HG02970 (cell line): ENCODE measurements around the gene TRIM59.

Source experiments
- ATAC-seq: cut with Tn5 transposase; IDR thresholded peaks from one replicate; pipeline ENCODE4 v1.9.1; 2021; ENCODE audit warnings: mild to moderate bottlenecking, moderate library complexity, moderate number of reproducible peaks; ENCODE audit not compliant: unreplicated experiment, low FRiP score

Gene TRIM59, protein sequence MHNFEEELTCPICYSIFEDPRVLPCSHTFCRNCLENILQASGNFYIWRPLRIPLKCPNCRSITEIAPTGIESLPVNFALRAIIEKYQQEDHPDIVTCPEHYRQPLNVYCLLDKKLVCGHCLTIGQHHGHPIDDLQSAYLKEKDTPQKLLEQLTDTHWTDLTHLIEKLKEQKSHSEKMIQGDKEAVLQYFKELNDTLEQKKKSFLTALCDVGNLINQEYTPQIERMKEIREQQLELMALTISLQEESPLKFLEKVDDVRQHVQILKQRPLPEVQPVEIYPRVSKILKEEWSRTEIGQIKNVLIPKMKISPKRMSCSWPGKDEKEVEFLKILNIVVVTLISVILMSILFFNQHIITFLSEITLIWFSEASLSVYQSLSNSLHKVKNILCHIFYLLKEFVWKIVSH

DNA sequence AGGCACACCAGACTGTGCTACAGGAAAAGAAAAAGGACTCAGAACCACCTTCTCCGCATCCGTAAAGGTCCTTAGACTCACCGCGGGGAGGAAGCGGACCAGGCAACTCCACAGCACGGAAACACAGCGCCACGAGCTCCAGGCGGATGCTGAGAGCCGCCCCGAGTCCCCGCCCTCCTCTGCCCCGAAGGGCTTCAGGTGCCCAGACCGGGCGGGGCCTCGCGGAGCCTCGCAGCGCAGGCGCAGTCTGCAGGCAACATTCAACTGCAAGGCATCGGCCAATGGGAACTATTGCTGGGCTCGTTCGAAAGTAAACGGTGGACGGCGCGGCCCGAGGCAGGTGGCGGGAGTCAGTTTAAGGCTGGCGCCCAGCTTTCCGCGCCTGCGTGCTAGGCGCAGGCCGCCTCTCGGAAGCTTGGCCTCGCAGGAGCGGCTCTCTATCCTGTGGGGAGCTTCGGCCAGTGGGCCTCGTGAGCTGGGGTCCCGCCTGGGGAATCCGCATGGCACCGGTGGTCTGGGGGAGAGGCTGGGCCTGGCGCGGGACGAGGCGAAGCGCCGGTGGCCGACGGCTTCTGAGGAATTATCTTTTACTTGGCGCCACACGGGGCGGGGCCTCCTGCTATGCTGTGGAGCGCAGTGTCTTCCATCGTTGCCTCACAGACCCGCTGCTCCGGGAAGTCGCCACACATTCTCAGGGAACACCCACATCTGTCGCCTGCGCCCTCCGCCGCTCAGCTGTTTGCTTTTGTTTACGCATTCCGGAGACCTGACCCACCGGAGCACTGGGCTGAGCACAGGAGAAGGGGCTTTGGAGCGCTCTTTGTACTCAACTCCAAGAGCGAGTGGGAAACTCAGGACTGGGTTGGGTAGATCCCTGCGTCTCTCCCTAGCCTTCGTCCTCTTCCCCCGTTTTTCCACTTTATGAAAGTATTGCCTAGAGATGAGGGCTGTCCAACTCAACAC, at the start of gene TRIM59:
Gene TRIM59 (minus strand): TSS at position 151 of the 963 bp plus-strand sequence. CDS start 10,603 bp downstream, outside the sequence.
- ATAC-seq = peak; percentile 94

DNA sequence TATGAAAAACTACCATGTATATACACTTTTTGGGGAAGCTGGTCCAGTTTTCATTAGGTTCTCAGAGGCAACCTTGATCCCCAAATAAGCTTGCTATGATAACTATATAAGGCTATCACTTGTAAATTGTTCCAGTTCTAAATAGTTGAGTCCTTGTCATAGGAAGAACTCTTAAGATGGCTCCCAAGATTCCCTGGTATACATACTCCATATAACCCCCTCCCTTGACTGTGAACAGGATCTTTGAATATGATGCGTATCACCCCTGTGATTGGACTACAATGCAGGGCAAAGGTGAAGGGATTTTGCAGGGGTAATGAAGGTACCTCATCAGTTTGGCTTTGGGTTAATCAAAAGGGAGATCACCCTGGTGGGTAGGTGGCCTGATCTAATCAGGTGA, 48.6 kb upstream of the TRIM59 start:
- no peak for ATAC-seq

DNA sequence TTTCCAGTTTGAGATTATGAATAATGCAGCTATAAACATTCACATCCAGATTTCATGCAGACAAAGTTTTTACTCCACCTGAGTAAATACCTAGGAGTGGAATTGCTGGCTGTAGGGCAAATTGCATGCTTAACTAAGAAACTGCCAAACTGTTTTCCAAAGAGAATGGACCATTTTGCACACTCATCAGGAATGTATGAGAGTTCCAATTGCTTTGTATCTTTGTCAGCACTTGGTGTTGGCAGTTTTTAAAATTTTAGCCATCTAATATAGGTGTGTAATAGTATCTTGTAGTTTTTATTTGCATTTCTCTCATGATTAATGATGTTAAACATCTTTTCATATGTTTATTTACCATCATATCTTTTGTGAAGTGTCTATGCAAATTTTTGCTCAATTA, 40.6 kb upstream of the TRIM59 start:
- ATAC-seq = no peak

DNA sequence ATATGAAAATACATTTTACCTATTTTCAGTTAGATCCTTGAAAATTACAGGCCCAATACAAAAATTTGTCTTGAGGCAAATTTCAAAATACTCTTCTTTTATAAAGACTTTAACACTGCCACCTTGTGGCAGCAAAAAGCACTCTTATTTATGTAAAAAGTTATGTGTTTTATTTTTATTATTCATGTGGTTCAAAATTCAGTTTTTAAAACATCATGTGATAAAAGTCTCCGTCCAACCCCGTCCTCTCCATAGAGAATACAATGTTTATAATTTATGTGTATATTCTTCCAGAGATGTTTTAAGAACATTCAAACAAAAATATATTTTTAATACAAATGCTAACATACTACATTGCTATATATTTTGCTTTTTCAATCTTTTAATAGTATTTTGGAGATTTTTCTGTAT, 36.9 kb upstream of the TRIM59 start:
- no peak for ATAC-seq

DNA sequence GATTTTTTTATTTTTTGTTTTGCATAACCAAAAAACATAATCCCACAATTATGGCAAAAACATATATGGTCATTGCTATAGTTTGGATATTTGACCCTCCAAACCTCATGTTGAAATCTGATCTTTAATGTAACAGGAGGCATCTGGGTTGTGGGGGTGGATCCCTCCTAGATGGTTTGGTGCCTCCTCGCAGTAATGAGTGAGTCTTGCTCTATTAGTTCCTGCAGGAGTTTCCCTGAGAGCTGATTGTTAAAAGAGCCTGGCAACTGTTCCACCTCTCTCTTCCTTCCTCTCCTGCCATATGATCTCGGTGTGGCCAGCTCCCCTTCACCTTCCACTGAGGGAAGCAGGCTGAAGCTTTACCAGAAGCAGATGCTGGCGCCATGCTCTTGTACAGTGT, 33.2 kb upstream of the TRIM59 start:
- no peak for ATAC-seq

DNA sequence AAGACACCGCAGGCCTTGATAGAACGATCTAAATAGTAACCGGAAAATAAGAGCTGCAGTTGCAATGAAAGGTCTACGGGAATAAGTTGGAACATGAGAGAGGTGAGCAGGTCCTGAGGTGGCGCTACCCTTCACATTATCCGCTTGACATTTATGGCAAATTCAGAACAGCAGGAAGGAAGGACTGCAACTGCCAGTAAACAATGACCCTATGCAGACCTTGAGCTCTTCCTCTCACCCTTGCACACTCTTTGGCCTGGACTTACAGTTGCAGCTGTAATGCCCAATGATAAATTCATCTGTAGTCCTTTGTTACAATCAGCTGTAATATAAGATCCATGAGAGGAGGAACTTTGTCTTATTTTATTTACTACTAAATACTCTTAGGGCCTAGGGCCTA, 32.3 kb upstream of the TRIM59 start:
- ATAC-seq = no peak

DNA sequence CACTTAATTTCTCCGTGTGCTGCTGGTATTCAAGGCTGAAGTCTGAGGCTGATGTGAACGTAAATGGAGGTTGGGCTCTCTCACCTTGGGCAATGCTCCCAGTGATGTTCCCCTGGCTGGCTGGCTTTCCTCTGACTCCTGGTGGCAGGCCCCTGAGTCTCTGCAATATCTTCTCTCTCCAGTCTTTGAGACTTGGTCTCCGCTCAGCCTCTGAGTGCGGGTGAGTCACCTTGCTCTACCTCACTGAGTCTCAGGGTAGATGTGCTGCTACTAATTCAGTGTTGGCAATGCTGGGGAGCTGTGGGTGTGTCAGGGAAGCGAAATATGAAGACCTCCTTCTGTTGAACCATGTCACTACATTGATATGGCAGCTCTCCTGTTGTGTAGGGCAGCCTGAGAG, 31.3 kb upstream of the TRIM59 start:
- no peak for ATAC-seq

DNA sequence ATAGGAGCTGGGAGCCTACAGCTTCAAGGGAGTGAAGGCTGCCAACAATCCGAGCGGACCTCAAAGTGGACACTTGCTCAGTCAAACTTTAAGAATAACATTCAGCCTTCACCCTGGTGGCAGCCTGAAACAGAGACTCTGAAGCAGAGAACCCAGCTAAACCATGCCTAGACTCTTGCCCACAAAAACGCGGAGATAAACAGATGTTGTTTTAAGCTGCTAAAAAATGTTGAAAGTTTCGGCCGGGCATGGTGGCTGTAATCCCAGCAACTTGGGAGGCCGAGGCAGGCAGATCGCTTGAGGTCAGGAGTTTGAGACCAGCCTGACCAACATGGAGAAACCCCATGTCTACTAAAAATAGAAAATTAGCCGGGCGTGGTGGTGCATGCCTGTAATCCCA, 29.8 kb upstream of the TRIM59 start:
- ATAC-seq = no peak

DNA sequence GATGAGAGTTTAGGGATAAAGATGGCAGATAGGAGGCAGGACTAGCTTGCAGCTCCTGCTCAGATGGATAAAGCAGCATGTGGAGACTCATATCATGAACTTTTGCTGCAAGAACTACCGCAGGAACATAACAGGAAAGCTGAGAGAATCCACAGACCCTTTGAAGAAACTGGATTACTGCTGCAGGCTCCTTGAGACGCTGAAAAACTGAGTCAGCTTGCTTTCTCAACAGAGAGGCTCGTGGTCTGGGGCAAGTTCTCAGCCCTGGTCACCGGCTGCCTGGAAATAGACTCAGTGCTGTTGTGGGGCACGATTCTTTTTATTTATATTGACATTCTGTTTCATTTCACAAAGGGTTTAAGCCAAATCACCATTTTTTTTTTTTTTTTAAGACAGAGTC, 28.8 kb upstream of the TRIM59 start:
- ATAC-seq = no peak

DNA sequence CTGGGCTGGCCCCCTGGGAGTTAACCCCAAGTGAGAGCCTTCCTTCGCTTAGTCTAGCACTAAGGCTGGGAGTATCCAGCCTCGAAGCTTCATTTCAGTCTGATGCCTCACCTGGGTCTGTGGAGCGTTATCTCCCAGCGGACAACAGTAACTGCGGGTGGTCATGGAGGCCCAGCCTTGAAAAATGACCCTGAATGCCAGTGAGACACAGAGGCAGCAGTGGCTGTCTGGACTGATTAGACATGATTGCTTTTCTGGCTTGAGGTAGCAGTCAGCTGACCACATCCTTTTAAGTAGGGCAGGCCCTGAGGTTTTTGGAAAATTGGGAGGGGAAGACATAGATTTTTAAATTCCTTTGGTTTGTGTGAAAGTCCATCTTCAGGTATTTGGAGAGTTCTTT, 28.2 kb upstream of the TRIM59 start:
- no peak for ATAC-seq

DNA sequence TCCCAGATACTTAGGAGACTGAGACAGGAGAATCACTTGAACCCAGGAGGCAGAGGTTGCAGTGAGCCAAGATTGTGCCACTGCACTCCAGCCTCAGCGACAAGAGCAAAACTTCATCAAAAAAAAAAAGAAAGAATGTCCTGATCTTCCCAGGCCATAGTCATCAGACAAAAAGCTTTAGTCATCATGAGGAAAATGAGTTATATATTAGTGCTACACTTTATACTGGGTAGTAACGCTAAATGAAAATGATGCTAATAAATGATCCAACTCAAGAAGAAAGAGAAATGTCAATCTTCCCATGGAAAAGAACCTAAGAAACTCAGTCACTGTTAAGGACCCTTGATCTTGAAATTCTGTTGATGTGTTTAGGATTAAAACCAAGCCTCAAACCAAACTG, 26.3 kb upstream of the TRIM59 start:
- no peak for ATAC-seq

DNA sequence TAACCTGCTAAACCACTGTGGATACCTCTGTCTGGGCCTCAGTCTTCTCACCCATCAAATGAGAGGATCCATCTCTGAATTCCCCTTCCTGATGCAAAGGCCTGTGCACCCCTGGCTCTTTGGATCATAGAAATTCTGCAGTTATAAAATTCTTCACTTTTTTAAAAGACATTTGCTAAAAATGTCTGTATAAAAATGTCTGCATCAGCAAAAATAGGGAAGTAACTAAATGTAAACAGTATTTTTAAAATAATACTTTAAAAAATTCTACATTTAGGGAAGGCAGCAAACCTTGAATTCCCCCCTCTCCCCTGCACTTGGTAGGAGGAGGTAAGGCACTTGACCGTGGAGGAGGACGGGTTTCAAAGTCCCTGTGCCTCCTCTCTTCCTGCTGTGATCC, 25.6 kb upstream of the TRIM59 start:
- ATAC-seq = no peak

DNA sequence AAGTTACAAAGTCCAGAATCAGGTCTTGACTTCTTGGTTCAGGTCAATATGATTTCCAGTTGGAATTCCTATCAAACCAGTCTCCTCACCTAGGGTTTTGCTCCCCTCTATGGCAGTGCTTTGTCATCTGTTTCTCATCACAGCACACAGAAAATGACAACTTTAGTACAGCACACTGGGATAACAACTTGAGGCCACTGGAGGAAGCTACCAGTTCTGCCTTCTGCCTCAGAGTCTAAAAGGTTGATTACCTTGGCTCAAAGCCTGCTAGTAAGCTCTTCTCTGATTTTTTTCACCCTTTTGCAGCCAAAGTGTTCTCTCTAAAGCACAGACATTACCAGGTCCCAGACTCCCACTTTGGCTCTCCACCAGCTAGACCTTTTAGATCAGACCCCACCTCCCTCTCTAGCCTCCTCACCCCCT, 24.8 kb upstream of the TRIM59 start:
- ATAC-seq = no peak

DNA sequence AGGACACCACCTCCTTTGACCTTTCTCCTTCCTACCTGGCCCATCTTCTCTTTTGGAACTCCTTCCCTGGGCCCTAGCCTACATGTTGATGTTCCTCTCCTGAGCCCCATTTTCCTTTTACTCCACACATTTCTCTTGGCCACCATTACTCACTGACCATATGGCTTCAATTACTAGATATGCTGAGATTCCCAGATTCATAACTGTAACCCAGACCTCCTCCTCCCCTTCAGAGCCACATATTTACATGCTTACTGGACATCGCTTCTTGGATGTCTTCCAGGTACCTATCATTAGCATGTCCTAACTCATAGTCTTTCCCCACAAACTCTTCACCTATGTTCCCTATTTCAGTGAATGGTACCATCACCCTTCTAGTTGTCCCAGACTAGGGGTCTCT, 24.4 kb upstream of the TRIM59 start:
- ATAC-seq = no peak

DNA sequence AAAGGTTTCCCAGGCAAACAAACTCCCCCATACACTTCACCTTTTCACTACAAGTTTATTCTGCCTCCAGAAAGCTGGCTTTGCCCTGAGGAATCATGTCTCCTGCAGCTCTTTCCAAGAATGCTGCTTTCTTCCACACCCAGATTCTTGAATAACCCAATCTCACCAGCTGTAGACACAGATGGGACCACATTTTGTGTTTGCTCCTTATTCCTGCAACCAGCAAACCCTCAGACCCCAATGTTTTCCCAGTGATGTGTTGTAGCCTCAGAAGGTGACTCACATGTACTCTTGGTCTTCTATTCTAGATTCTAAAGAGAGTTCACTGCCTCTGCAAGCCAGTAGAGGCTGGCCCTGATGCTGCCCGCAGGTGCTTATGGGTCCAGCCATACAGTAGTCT, 23.6 kb upstream of the TRIM59 start:
- no peak for ATAC-seq

DNA sequence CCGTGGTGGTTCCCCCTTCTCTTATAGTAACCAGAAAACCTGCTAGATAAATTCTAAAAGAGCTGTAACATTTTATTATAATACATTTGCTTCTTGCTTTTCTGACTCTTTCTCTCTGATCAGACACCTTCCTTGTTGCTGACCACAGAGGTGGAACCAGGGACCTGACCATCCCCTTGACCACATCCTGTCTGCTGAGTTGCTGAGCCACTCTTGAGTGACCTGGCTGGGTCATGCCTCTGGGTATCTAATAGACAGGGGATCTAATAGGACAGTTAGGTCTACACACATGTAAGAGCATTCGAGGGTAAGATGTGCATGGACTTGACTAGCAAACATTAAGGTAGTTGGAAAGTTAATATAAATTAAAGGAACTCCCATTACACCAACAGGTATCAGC, 22.8 kb upstream of the TRIM59 start:
- no peak for ATAC-seq

DNA sequence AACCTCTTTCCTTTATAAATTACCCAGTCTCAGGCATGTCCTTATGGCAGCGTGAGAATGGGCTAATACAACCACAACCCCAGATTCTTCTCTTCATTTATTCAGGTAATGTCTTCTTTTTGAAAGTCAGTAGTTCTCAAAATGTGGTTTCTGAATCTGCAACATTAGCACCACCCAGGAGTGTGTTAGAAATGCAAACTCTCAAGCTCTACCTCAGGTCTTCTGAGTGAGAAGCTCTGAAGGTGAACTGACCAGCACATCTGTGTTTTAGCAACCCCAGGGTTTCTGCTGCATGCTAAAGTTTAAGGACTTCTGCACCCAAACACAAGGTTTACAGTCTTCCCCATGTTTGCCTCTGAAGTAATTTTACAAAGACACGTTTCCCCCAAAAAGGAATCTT, 22.3 kb upstream of the TRIM59 start:
- ATAC-seq = no peak

DNA sequence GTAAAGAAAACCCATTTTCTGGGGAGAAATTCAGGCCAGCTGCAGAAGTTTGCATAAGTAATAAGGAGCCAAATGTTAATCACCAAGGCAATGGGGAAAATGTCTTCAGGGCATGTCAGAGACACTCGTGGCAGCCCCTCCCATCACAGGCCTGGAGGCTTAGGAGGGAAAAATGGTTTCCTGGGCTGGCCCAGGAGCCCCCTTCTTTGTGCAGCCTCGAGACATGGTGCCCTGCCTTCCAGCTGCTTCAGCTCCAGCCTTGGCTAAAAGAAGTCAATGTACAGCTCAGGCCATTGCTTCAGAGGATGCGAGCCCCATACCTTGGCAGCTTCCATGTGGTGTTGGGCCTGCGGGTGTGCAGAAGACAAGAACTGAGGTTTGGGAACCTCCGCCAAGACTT, 20.6 kb upstream of the TRIM59 start:
- ATAC-seq = no peak

DNA sequence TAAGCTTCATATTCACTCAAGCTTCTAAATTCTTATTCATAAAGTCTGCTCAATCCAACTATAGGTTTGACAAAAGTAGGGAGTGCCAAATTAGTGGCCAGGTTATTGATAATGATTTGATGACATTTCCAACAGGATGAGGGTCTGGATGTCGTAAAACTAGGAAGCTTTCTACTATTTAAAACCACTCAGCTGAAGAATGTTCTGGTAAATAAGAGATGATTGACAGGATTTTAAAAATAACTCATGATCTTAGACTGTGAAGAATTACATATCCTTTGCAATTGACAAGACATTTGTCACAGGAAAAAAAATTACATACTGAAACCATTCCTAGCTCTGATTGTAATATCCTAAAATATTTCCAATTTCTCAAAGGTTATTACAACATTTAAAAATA, 15.4 kb upstream of the TRIM59 start:
- no peak for ATAC-seq

DNA sequence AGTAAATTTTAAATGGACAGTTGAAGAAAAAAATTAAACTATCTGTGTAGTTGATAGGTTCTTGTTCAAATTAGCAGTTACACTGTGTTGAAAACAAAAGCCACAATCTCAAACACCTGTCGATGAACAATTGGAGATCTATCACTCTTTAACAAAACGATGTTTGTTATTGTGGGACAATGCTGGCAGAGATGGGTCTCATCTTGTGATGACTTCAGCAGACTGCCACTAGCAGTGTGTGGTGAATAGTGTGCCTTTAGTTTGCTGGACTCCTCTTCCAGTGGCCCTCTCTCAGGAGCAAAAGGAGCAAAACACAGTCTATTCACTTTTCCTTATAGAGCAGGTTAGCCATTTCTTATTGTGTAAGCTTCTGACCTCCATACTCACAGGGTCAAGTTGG, 14.7 kb upstream of the TRIM59 start:
- no peak for ATAC-seq

DNA sequence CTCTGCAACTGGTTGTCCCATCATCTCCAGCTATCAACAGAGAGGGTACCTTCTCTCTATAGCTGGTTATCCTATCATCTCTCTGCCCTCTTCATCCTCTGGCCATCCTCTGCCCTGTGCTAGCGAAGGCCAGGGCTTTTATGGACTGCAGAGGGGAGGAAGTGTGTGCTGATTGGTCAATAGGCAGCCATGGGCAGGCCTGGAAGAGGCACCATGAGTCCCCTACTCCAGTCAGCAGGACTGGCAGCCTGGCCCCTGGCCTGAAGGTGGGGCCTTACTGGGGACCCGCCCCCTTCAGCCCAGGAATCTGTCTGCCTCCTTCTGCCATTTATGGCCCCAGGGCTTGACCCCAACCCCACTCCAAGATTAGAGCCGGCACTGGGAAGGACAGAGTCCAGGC, 10.4 kb upstream of the TRIM59 start:
- ATAC-seq = no peak
